ENCODE measurements around the gene HOXB5.

The HOXB5 gene

GRCh38 chr17:48640858-48641180, 47.2 kb upstream of the HOXB5 start:
- no peak overlapping the region for H3K4me2 ChIP-seq (ENCODE audit: low read length)
- H3K4ac ChIP-seq (ENCODE audit: low read depth, low read length) = no peak overlapping the region
- H3K18ac ChIP-seq (ENCODE audit: low read length) = no peak overlapping the region
- no CpG with 5 or more reads among the region's 1 CpG for WGBS (ENCODE audit: extremely low coverage, insufficient coverage, insufficient read length)
- H3K79me2 ChIP-seq (ENCODE audit: control insufficient read depth, insufficient read depth, low read length, poor library complexity) = no peaks in the 10 kb centered on the region
- peaks cover 0 to under 1% of the 10 kb centered on the region in 2 experiments for H3K36me3 ChIP-seq (ENCODE audit: control insufficient read depth in 1 of 2, insufficient read depth in 2 of 2, low read length in 2 of 2)
- peaks cover 9 to 13% of the 10 kb centered on the region in 2 experiments for H3K4me1 ChIP-seq (ENCODE audit: control insufficient read depth in 1 of 2, insufficient read depth in 2 of 2, low read length in 2 of 2)
- no peak overlapping the region for H3K9ac ChIP-seq (ENCODE audit: low read length)
- no peak overlapping the region for H3K14ac ChIP-seq (ENCODE audit: low read length)
- no peak for DNase-seq
- H3K4me3 ChIP-seq (ENCODE audit: low read depth, low read length) = no peak overlapping the region
- no peak overlapping the region for H2AK5ac ChIP-seq (ENCODE audit: low read length)
- H3K27me3 ChIP-seq (ENCODE audit: insufficient read depth, low read length) = peaks cover 81% of the 10 kb centered on the region
- no peak overlapping the region for H2BK120ac ChIP-seq (ENCODE audit: insufficient read depth, low read length, poor library complexity)
- no peak overlapping the region for H4K12ac ChIP-seq (ENCODE audit: low read depth, low read length)
- H3K79me1 ChIP-seq (ENCODE audit: low read length) = no peaks in the 10 kb centered on the region
- no peak overlapping the region for H3K27ac ChIP-seq (ENCODE audit: low read depth, low read length)
- H2BK5ac ChIP-seq (ENCODE audit: low read depth, low read length, poor library complexity) = no peak overlapping the region
- H3K9me3 ChIP-seq (ENCODE audit: insufficient read depth, low read depth, low read length) = peaks cover 12% of the 10 kb centered on the region
- H3K23ac ChIP-seq (ENCODE audit: low read length) = no peak overlapping the region
- H4K8ac ChIP-seq (ENCODE audit: low read depth, low read length) = no peak overlapping the region
- H2BK12ac ChIP-seq (ENCODE audit: low read length) = no peak overlapping the region
- no peak overlapping the region for H4K91ac ChIP-seq (ENCODE audit: low read depth, low read length)
- no peak overlapping the region for H2AFZ ChIP-seq (ENCODE audit: insufficient read depth, low read length, poor library complexity)

GRCh38 chr17:48639982-48640857, 46.6 kb upstream of the HOXB5 start:
- no peak overlapping the region for H2BK120ac ChIP-seq (ENCODE audit: insufficient read depth, low read length, poor library complexity)
- no peak overlapping the region for H3K4me2 ChIP-seq (ENCODE audit: low read length)
- no peak overlapping the region for H2BK12ac ChIP-seq (ENCODE audit: low read length)
- peaks cover 9 to 13% of the 10 kb centered on the region in 2 experiments for H3K4me1 ChIP-seq (ENCODE audit: control insufficient read depth in 1 of 2, insufficient read depth in 2 of 2, low read length in 2 of 2)
- H2AK5ac ChIP-seq (ENCODE audit: low read length) = no peak overlapping the region
- peak overlapping the region; percentile 14 for H3K23ac ChIP-seq (ENCODE audit: low read length)
- H4K8ac ChIP-seq (ENCODE audit: low read depth, low read length) = no peak overlapping the region
- WGBS (ENCODE audit: extremely low coverage, insufficient coverage, insufficient read length) = no CpG with 5 or more reads among the region's 6 CpGs
- H3K79me2 ChIP-seq (ENCODE audit: control insufficient read depth, insufficient read depth, low read length, poor library complexity) = no peaks in the 10 kb centered on the region
- H3K9ac ChIP-seq (ENCODE audit: low read length) = no peak overlapping the region
- H3K4ac ChIP-seq (ENCODE audit: low read depth, low read length) = no peak overlapping the region
- no peak overlapping the region for H3K27ac ChIP-seq (ENCODE audit: low read depth, low read length)
- no peak for DNase-seq
- H3K9me3 ChIP-seq (ENCODE audit: insufficient read depth, low read depth, low read length) = peaks cover 12% of the 10 kb centered on the region
- no peaks in the 10 kb centered on the region for H3K79me1 ChIP-seq (ENCODE audit: low read length)
- no peak overlapping the region for H2BK5ac ChIP-seq (ENCODE audit: low read depth, low read length, poor library complexity)
- peaks cover 0 to 2% of the 10 kb centered on the region in 2 experiments for H3K36me3 ChIP-seq (ENCODE audit: control insufficient read depth in 1 of 2, insufficient read depth in 2 of 2, low read length in 2 of 2)
- H3K18ac ChIP-seq (ENCODE audit: low read length) = no peak overlapping the region
- no peak overlapping the region for H2AFZ ChIP-seq (ENCODE audit: insufficient read depth, low read length, poor library complexity)
- no peak overlapping the region for H4K12ac ChIP-seq (ENCODE audit: low read depth, low read length)
- H3K27me3 ChIP-seq (ENCODE audit: insufficient read depth, low read length) = peaks cover 81% of the 10 kb centered on the region
- H3K14ac ChIP-seq (ENCODE audit: low read length) = no peak overlapping the region
- H4K91ac ChIP-seq (ENCODE audit: low read depth, low read length) = no peak overlapping the region
- H3K4me3 ChIP-seq (ENCODE audit: low read depth, low read length) = no peak overlapping the region

- Histone ChIP-seq H3K9me3 (ENCODE audit: insufficient read depth, low read depth, low read length) (peaks cover 12% of the 10 kb centered on the region), H3K9ac (ENCODE audit: low read length) (no peak overlapping the region), H3K36me3 (ENCODE audit: control insufficient read depth in 1 of 2, insufficient read depth in 2 of 2, low read length in 2 of 2) (peaks cover 0 to 2% of the 10 kb centered on the region in 2 experiments), H4K91ac (ENCODE audit: low read depth, low read length) (no peak overlapping the region), H2BK12ac (ENCODE audit: low read length) (no peak overlapping the region), H3K18ac (ENCODE audit: low read length) (no peak overlapping the region), H4K8ac (ENCODE audit: low read depth, low read length) (no peak overlapping the region), H3K14ac (ENCODE audit: low read length) (no peak overlapping the region), H3K27me3 (ENCODE audit: insufficient read depth, low read length) (peaks cover 82% of the 10 kb centered on the region), H2BK5ac (ENCODE audit: low read depth, low read length, poor library complexity) (no peak overlapping the region), H3K27ac (ENCODE audit: low read depth, low read length) (no peak overlapping the region), H2BK120ac (ENCODE audit: insufficient read depth, low read length, poor library complexity) (no peak overlapping the region), H3K4me1 (ENCODE audit: control insufficient read depth in 1 of 2, insufficient read depth in 2 of 2, low read length in 2 of 2) (peaks cover 7 to 9% of the 10 kb centered on the region in 2 experiments), H3K79me2 (ENCODE audit: control insufficient read depth, insufficient read depth, low read length, poor library complexity) (no peaks in the 10 kb centered on the region), H2AFZ (ENCODE audit: insufficient read depth, low read length, poor library complexity) (no peak overlapping the region), H3K4ac (ENCODE audit: low read depth, low read length) (no peak overlapping the region), H3K4me2 (ENCODE audit: low read length) (no peak overlapping the region), H2AK5ac (ENCODE audit: low read length) (no peak overlapping the region), H3K79me1 (ENCODE audit: low read length) (no peaks in the 10 kb centered on the region), H3K4me3 (ENCODE audit: low read depth, low read length) (no peak overlapping the region), H4K12ac (ENCODE audit: low read depth, low read length) (no peak overlapping the region), H3K23ac (ENCODE audit: low read length) (no peak overlapping the region)
- DNase-seq = no peak
- no CpG with 5 or more reads among the region's 5 CpGs for WGBS (ENCODE audit: extremely low coverage, insufficient coverage, insufficient read length)
These were observed 45.6 kb upstream of the HOXB5 start for GRCh38 chr17:48639136-48639535.

- H3K14ac ChIP-seq (ENCODE audit: low read length) = no peak overlapping the region
- peaks cover 0 to 2% of the 10 kb centered on the region in 2 experiments for H3K36me3 ChIP-seq (ENCODE audit: control insufficient read depth in 1 of 2, insufficient read depth in 2 of 2, low read length in 2 of 2)
- no peak overlapping the region for H4K12ac ChIP-seq (ENCODE audit: low read depth, low read length)
- no peak overlapping the region for H3K4me2 ChIP-seq (ENCODE audit: low read length)
- no peak overlapping the region for H3K27ac ChIP-seq (ENCODE audit: low read depth, low read length)
- no peaks in the 10 kb centered on the region for H3K79me2 ChIP-seq (ENCODE audit: control insufficient read depth, insufficient read depth, low read length, poor library complexity)
- no peak overlapping the region for H2BK5ac ChIP-seq (ENCODE audit: low read depth, low read length, poor library complexity)
- no peak overlapping the region for H3K9ac ChIP-seq (ENCODE audit: low read length)
- no peak overlapping the region for H3K4ac ChIP-seq (ENCODE audit: low read depth, low read length)
- peak; percentile 90 to 96 for DNase-seq
- no peak overlapping the region for H3K23ac ChIP-seq (ENCODE audit: low read length)
- no peak overlapping the region for H2AK5ac ChIP-seq (ENCODE audit: low read length)
- peaks cover 12% of the 10 kb centered on the region for H3K9me3 ChIP-seq (ENCODE audit: insufficient read depth, low read depth, low read length)
- H3K18ac ChIP-seq (ENCODE audit: low read length) = no peak overlapping the region
- H2BK12ac ChIP-seq (ENCODE audit: low read length) = no peak overlapping the region
- no CpG with 5 or more reads among the region's 18 CpGs for WGBS (ENCODE audit: extremely low coverage, insufficient coverage, insufficient read length)
- H4K91ac ChIP-seq (ENCODE audit: low read depth, low read length) = no peak overlapping the region
- peaks cover 8% of the 10 kb centered on the region in 2 experiments for H3K4me1 ChIP-seq (ENCODE audit: control insufficient read depth in 1 of 2, insufficient read depth in 2 of 2, low read length in 2 of 2)
- no peak overlapping the region for H4K8ac ChIP-seq (ENCODE audit: low read depth, low read length)
- no peak overlapping the region for H2AFZ ChIP-seq (ENCODE audit: insufficient read depth, low read length, poor library complexity)
- H2BK120ac ChIP-seq (ENCODE audit: insufficient read depth, low read length, poor library complexity) = no peak overlapping the region
- H3K27me3 ChIP-seq (ENCODE audit: insufficient read depth, low read length) = peaks cover 85% of the 10 kb centered on the region
- H3K79me1 ChIP-seq (ENCODE audit: low read length) = no peaks in the 10 kb centered on the region
- H3K4me3 ChIP-seq (ENCODE audit: low read depth, low read length) = no peak overlapping the region
These were observed 44.0 kb upstream of the HOXB5 start for GRCh38 chr17:48637323-48638260.

Data from trophoblast cell (in vitro differentiated cells and primary cell).